Liver (tissue), 3 donors: ENCODE measurements around the gene SULT2A1.

Experiments used
- FOXA2 ChIP-seq: IDR thresholded peaks from 2 replicates; pipeline ENCODE4 v1.6.1; 2016; ENCODE audit warnings: antibody characterized with exemption
- JUND ChIP-seq, 2 donors: IDR thresholded peaks; 2 replicates each; pipeline ENCODE4 v1.6.1; 2016; ENCODE audit warnings: antibody characterized with exemption in 2 of 2
- RXRA ChIP-seq, 2 donors: IDR thresholded peaks; 2 replicates each; pipeline ENCODE4 v1.6.1; 2017 to 2018; ENCODE audit warnings: antibody characterized with exemption in 2 of 2, mild to moderate bottlenecking in 1 of 2
- TAF1 ChIP-seq: conservative IDR thresholded peaks from 2 replicates; pipeline ENCODE4 v1.6.1; 2016; ENCODE audit warnings: antibody characterized with exemption, mild to moderate bottlenecking
- YY1 ChIP-seq: IDR thresholded peaks from 2 replicates; pipeline ENCODE4 v1.6.1; 2016; ENCODE audit warnings: antibody characterized with exemption, mild to moderate bottlenecking
- TF ChIP-seq, protein P1 (sequence below): fragments of 150-350 bp; IDR thresholded peaks from 2 replicates; pipeline ENCODE4 v1.5.1; 2017; ENCODE audit warnings: improper control_type of control experiment, low read depth, low read length; ENCODE audit not compliant: missing input control
- donor health status: healthy.
- donor health status: healthy.

DNA sequence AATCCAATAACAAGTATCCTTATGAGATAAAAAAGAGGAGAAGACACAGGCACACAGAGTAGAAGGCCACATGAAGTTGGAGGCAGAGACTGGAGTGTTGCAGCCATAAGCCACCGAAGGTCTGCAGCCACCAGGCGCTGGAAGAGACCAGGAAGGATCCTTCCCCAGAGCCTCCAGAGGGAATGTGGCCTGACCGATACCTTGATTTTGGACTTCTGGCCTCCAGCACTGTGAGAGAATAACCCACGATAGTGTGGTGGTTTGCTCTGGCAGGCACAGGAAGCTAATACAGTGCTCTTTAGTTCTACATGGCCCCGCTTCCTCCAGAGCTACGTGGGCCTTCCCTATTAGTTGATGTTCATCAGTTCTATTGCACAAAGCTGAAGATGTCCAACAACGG, 15.3 kb upstream of the SULT2A1 start:
- TF ChIP-seq, protein P1, sequence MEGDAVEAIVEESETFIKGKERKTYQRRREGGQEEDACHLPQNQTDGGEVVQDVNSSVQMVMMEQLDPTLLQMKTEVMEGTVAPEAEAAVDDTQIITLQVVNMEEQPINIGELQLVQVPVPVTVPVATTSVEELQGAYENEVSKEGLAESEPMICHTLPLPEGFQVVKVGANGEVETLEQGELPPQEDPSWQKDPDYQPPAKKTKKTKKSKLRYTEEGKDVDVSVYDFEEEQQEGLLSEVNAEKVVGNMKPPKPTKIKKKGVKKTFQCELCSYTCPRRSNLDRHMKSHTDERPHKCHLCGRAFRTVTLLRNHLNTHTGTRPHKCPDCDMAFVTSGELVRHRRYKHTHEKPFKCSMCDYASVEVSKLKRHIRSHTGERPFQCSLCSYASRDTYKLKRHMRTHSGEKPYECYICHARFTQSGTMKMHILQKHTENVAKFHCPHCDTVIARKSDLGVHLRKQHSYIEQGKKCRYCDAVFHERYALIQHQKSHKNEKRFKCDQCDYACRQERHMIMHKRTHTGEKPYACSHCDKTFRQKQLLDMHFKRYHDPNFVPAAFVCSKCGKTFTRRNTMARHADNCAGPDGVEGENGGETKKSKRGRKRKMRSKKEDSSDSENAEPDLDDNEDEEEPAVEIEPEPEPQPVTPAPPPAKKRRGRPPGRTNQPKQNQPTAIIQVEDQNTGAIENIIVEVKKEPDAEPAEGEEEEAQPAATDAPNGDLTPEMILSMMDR, result no peak
- TF ChIP-seq YY1 (no peak), RXRA (IDR thresholded peaks at IDR 0.05) (no peak), FOXA2 (no peak), TAF1 (no peak), JUND (IDR thresholded peaks at IDR 0.05) (no peak)
